IMR-90 (cell line): ENCODE results near the gene DDX31. TPM values are rescaled to one million over a fixed set of nuclear protein-coding genes. Genes with fewer than 3 reads are reported as not detected.

Source experiments
- ATAC-seq: fragments of 200-7000 bp; cut with Tn5 transposase; 2 replicates; pipeline ENCODE4 v1.9.1; 2020; ENCODE audit warnings: low read depth, mild to moderate bottlenecking, moderate library complexity
- BruUV-seq: library from RNA; stranded (reverse); fragments of 400-500 nt; replicated peaks from 2 replicates; lab custom pipeline; 2021; lab: Mats Ljungman, UMichigan
- CTCF ChIA-PET: fragments of 300-600 bp; formaldehyde crosslinking; extraction: SDS; loops from one replicate; lab custom pipeline; 2021; ENCODE audit warnings: antibody characterized with exemption; lab: Yijun Ruan, JAX
- POLR2A ChIA-PET: fragments of 300-600 bp; sonication (Branson Sonifier 250); formaldehyde crosslinking; loops from one replicate; lab custom pipeline; 2022; ENCODE audit warnings: antibody characterized with exemption; ENCODE audit not compliant: unreplicated experiment; lab: Charles Lee
- DNase-seq: peaks from one replicate; pipeline ENCODE4 v3.0.0; 2013
- H2AFZ ChIP-seq: replicated peaks from 2 replicates; pipeline ENCODE3; 2013; ENCODE audit warnings: low read length, mild to moderate bottlenecking; ENCODE audit not compliant: poor library complexity
- H2AK5ac ChIP-seq: 2 replicates; pipeline ENCODE4 v1.6.1; 2013; ENCODE audit warnings: low read depth, low read length, inconsistent platforms
- H2AK9ac ChIP-seq: replicated peaks from 2 replicates; pipeline ENCODE3; 2013; ENCODE audit warnings: mild to moderate bottlenecking, low read depth, low read length, moderate library complexity; ENCODE audit not compliant: poor library complexity
- H2BK120ac ChIP-seq: 2 replicates; pipeline ENCODE4 v1.6.1; 2013; ENCODE audit warnings: low read depth, low read length, inconsistent platforms
- H2BK15ac ChIP-seq: 3 replicates; pipeline ENCODE4 v1.6.1; 2013; ENCODE audit warnings: low read depth, low read length, inconsistent platforms
- H2BK20ac ChIP-seq: 2 replicates; pipeline ENCODE4 v1.6.1; 2013; ENCODE audit warnings: low read depth, mild to moderate bottlenecking, inconsistent platforms, low read length, moderate library complexity
- H2BK5ac ChIP-seq: 2 replicates; pipeline ENCODE4 v1.6.1; 2013; ENCODE audit warnings: mild to moderate bottlenecking, low read depth, low read length, inconsistent platforms; ENCODE audit not compliant: poor library complexity, severe bottlenecking
- H3K14ac ChIP-seq: replicated peaks from 2 replicates; pipeline ENCODE4 v1.6.1; 2013; ENCODE audit warnings: low read depth, low read length, inconsistent platforms
- H3K18ac ChIP-seq: 2 replicates; pipeline ENCODE4 v1.6.1; 2013; ENCODE audit warnings: low read depth, low read length, control low read depth
- H3K23ac ChIP-seq: 2 replicates; pipeline ENCODE4 v1.6.1; 2013; ENCODE audit warnings: low read depth, low read length, inconsistent platforms
- H3K27ac ChIP-seq: 2 replicates; pipeline ENCODE4 v1.5.1; 2013; ENCODE audit warnings: mild to moderate bottlenecking, control low read depth, low read length; ENCODE audit not compliant: insufficient read depth
- H3K27me3 ChIP-seq: 2 replicates; pipeline ENCODE4 v1.6.1; 2013; ENCODE audit warnings: low read length; ENCODE audit not compliant: control insufficient read depth, insufficient read depth
- H3K36me3 ChIP-seq: 2 replicates; pipeline ENCODE4 v1.6.1; 2013; ENCODE audit warnings: low read length, mixed read lengths; ENCODE audit not compliant: control insufficient read depth, insufficient read depth
- H3K4ac ChIP-seq: 2 replicates; pipeline ENCODE4 v1.6.1; 2013; ENCODE audit warnings: low read depth, low read length, inconsistent platforms
- H3K4me1 ChIP-seq: 2 replicates; pipeline ENCODE4 v1.6.1; 2013; ENCODE audit warnings: low read length, mixed read lengths; ENCODE audit not compliant: control insufficient read depth, insufficient read depth
- H3K4me2 ChIP-seq: 2 replicates; pipeline ENCODE4 v1.6.1; 2013; ENCODE audit warnings: low read depth, mild to moderate bottlenecking, control low read depth, low read length, moderate library complexity
- H3K4me3 ChIP-seq: 2 replicates; pipeline ENCODE4 v1.5.1; 2013; ENCODE audit warnings: low read depth, mild to moderate bottlenecking, control low read depth, low read length, moderate library complexity; ENCODE audit not compliant: insufficient read depth
- H3K56ac ChIP-seq: 2 replicates; pipeline ENCODE4 v1.6.1; 2013; ENCODE audit warnings: low read length, inconsistent platforms; ENCODE audit not compliant: insufficient read depth; ENCODE audit errors: extremely low read depth
- H3K79me1 ChIP-seq, 2 experiments: 2 replicates each; pipeline ENCODE4 v1.6.1; 2013; ENCODE audit warnings: low read length in 2 of 2, inconsistent platforms in 1 of 2, low read depth in 1 of 2
- H3K9ac ChIP-seq: 2 replicates; pipeline ENCODE4 v1.6.1; 2013; ENCODE audit warnings: low read depth, low read length, control low read depth
- H3K9me1 ChIP-seq: 2 replicates; pipeline ENCODE4 v1.6.1; 2013; ENCODE audit warnings: low read length, inconsistent platforms; ENCODE audit not compliant: insufficient read depth
- H3K9me3 ChIP-seq: 2 replicates; pipeline ENCODE4 v1.6.1; 2013; ENCODE audit warnings: low read length; ENCODE audit not compliant: control insufficient read depth, insufficient read depth
- H4K20me1 ChIP-seq: 2 replicates; pipeline ENCODE4 v1.6.1; 2013; ENCODE audit warnings: low read length, inconsistent platforms; ENCODE audit not compliant: insufficient read depth
- H4K5ac ChIP-seq: 2 replicates; pipeline ENCODE4 v1.6.1; 2013; ENCODE audit warnings: mild to moderate bottlenecking, low read depth, low read length, control low read depth
- H4K8ac ChIP-seq, 2 experiments: 2 replicates each; pipeline ENCODE4 v1.6.1; 2013; ENCODE audit warnings: low read depth in 2 of 2, low read length in 2 of 2, control low read depth in 1 of 2, inconsistent platforms in 1 of 2
- H4K91ac ChIP-seq: 2 replicates; pipeline ENCODE4 v1.6.1; 2013; ENCODE audit warnings: low read depth, low read length, inconsistent platforms; ENCODE audit not compliant: insufficient read depth
- BHLHE40 ChIP-seq: fragments of 150-350 bp; IDR thresholded peaks from 2 replicates; pipeline ENCODE4 v1.6.1; 2016; ENCODE audit warnings: mild to moderate bottlenecking, low read depth, low read length
- ELK1 ChIP-seq: fragments of 150-350 bp; IDR thresholded peaks from 2 replicates; pipeline ENCODE4 v1.6.1; 2016; ENCODE audit warnings: low read depth, mild to moderate bottlenecking, low read length, moderate library complexity, borderline replicate concordance
- MAFK ChIP-seq: IDR thresholded peaks from 2 replicates; pipeline ENCODE4 v1.6.1; 2012; ENCODE audit warnings: low read depth, low read length, improper control_type of control experiment
- MAZ ChIP-seq: IDR thresholded peaks from 2 replicates; pipeline ENCODE4 v1.6.1; 2012; ENCODE audit warnings: low read depth, mild to moderate bottlenecking, low read length, improper control_type of control experiment, moderate library complexity, borderline replicate concordance
- MXI1 ChIP-seq: IDR thresholded peaks from 2 replicates; pipeline ENCODE4 v1.6.1; 2012; ENCODE audit warnings: low read depth, mild to moderate bottlenecking, low read length, moderate library complexity, borderline replicate concordance
- POLR2A ChIP-seq: IDR thresholded peaks from 2 replicates; pipeline ENCODE4 v1.6.1; 2012; ENCODE audit warnings: mild to moderate bottlenecking, low read depth, low read length
- RCOR1 ChIP-seq: IDR thresholded peaks from 2 replicates; pipeline ENCODE4 v1.6.1; 2012; ENCODE audit warnings: mild to moderate bottlenecking, low read length, improper control_type of control experiment; ENCODE audit not compliant: insufficient replicate concordance
- WGBS, 2 experiments: methylation state at CpG; one replicate each; pipeline versions ENCODE4 v1.1.5 to v1.1.7; 2013; ENCODE audit warnings: missing lambda C conversion rate in 2 of 2; ENCODE audit not compliant: insufficient read length in 1 of 2; ENCODE audit errors: extremely low coverage in 2 of 2; 5-methylcytosine and 5-hydroxymethylcytosine counted together
- dilution Hi-C: fragments of 300-500 bp; cut with HindIII; formaldehyde crosslinking; loops from one replicate; pipeline ENCODE4 v1.14.3; 2018; ENCODE audit warnings: low sequenced_read_pairs; ENCODE audit not compliant: unreplicated experiment
- in situ Hi-C: fragments of 300-500 bp; cut with MboI; formaldehyde crosslinking; loops from 3 replicates; pipeline ENCODE4 v1.14.3; 2019; ENCODE audit warnings: low sequenced_read_pairs, inconsistent platforms, mixed read lengths
- intact Hi-C: fragments of 100-400 bp; cut with micrococcal nuclease; formaldehyde crosslinking; loops from 2 replicates; pipeline ENCODE4 v1.10.0; 2022
- polyA plus RNA-seq, 3 experiments: library from polyadenylated mRNA; depleted of rRNA; stranded (reverse); fragments of >200 nt; gene quantifications; 2 replicates each; pipeline ENCODE4 v1.2.3, GENCODE V29; 2012; ENCODE audit warnings: low replicate concordance in 1 of 3
- total RNA-seq: library from RNA; depleted of rRNA; stranded (reverse); fragments of >200 nt; gene quantifications from 2 replicates; pipeline ENCODE4 v1.2.3, GENCODE V29; 2012

DDX31 gene
- total and polyA plus RNA-seq, 2 of the 4 experiments (the other 2 are of a cell fraction): 10.7 to 14.0 TPM

DNA sequence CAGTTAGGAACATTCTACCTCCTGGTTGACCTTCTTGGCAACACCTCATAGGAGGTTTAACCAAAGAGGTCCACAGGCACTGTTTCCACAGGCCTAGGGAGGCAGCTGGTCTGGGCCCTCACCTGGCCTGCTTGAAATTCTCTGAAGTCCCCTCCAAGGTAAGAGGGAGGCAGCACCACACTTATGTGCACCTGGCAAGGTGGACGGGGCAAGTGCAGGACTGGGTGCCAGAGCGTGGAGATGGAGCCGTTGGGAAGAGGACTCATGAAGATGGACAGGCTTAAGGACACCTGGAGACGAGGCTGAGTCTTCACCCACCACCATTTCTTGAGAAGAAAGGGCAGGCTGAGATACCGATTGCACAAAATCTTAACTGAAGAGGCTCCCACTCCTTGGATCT is 94.0 kb downstream of the DDX31 start:
- Histone ChIP-seq H4K5ac (no peak overlapping the region), H3K14ac (no peak overlapping the region), H4K8ac (no peak overlapping the region), H3K9me1 (no peaks in the 10 kb centered on the region), H2AK9ac (no peak overlapping the region), H4K91ac (no peak overlapping the region), H3K4me2 (no peak overlapping the region), H3K79me1 (no peaks in the 10 kb centered on the region), H2AFZ (no peak overlapping the region), H2BK20ac (no peak overlapping the region), H3K4ac (no peak overlapping the region), H3K18ac (no peak overlapping the region), H2BK120ac (no peak overlapping the region), H3K9me3 (no peaks in the 10 kb centered on the region), H3K27me3 (peaks cover 61% of the 10 kb centered on the region), H3K36me3 (no peaks in the 10 kb centered on the region), H3K23ac (no peak overlapping the region), H4K20me1 (no peaks in the 10 kb centered on the region), H2BK5ac (no peak overlapping the region), H3K27ac (no peak overlapping the region), H2AK5ac (no peak overlapping the region), H3K56ac (no peak overlapping the region), H3K4me3 (no peak overlapping the region), H3K9ac (no peak overlapping the region), H2BK15ac (no peak overlapping the region), H3K4me1 (no peaks in the 10 kb centered on the region)
- no peak for TF ChIP-seq RCOR1
- TF ChIP-seq MXI1: no peak
- no peak for TF ChIP-seq ELK1
- TF ChIP-seq MAFK: no peak
- no peak for TF ChIP-seq BHLHE40
- no peak for TF ChIP-seq POLR2A
- TF ChIP-seq MAZ: no peak
- no CpG with 5 or more reads among the region's 5 CpGs for WGBS, 2 experiments
- in situ Hi-C loops: loop anchor here (5.0 kb wide), 1 partner anchor 69 kb away; no protein-coding TSS in a partner anchor
- ATAC-seq (no peak), DNase-seq (no peak)
- no TSS peak for BruUV-seq
- intact Hi-C loops: loop anchor here (1.0 to 5.0 kb wide), 4 partner anchors 69 to 819 kb away; no protein-coding TSS in a partner anchor
- ChIA-PET CTCF (interaction anchor here (0.7 kb wide), 1 partner anchor 595 kb away, joined by 3 read pairs; no protein-coding TSS in a partner anchor), POLR2A (no interaction called here)
- dilution Hi-C loops: no loop called here
